ACHN (cell line): ENCODE measurements around the gene KAT2A.

Experiments used
- DNase-seq: peaks from one replicate; pipeline ENCODE4 v3.0.0-alpha.2; 2015
- in situ Hi-C: cut with HindIII; loops from 2 replicates; pipeline ENCODE4 v1.10.0; 2017; ENCODE audit warnings: low sequenced_read_pairs, low pct_ligation_motif_present, low pct_unique_long_range_greater_than_20kb

Gene KAT2A

GRCh38 chr17:42119301-42119700 lies 1.9 kb downstream of the KAT2A start:
- no peak for DNase-seq
- in situ Hi-C loops: loop anchor here (25.0 kb wide), 1 partner anchor 157 kb away; the partner anchor contains the start of gene CNP

GRCh38 chr17:42118545-42118944 lies 2.6 kb downstream of the KAT2A start:
- in situ Hi-C loops: loop anchor here (25.0 kb wide), 1 partner anchor 156 kb away; the partner anchor contains the start of gene CNP
- DNase-seq: peak; percentile 56

- DNase-seq: no peak
- in situ Hi-C loops: loop anchor here (25.0 kb wide), 1 partner anchor 156 kb away; the partner anchor contains the start of gene CNP
Measured at GRCh38 chr17:42118126-42118510, 3.0 kb downstream of the KAT2A start.

- no peak for DNase-seq
- in situ Hi-C loops: loop anchor here (25.0 kb wide), 1 partner anchor 155 kb away; the partner anchor contains the start of gene CNP
Measured at GRCh38 chr17:42117397-42118125, 3.6 kb downstream of the KAT2A start.

DNA sequence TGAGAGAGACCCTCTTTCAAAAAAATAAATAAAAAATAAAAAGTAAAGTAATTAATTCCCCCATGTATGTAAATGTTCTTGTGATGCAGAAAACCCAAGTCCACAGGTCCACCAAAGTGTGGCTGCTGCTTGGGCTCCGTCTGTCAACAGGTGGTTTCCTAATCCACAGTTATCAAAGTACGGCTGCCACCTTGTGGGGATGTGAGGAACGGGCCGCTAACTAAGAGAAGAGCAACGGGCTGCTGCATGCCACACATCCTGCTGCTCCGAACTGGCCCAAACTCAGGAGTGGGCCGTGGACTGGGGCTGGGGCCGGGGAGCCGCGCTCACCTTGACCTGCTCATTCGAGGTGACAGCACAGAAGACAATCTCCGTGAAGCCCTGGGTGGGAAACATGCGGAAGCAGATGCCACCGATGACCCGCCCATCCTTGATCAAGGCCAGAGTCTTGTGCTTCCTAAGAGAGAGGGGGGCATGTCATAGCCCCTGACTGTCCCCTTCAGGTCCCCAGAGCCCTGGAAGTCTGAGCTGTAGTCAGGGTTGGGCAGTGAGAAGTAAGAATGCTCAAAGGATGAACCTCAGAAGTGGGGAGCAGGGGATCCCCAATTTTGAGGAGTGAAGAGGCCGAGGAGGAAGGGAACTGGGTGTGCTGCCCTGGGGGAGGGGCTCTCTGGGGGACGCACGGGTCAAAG lies 4.3 kb downstream of the KAT2A start:
- in situ Hi-C loops: loop anchor here (25.0 kb wide), 1 partner anchor 155 kb away; the partner anchor contains the start of gene CNP
- peak; percentile 84 for DNase-seq

GRCh38 chr17:42114118-42114517 lies 7.0 kb downstream of the KAT2A start:
- in situ Hi-C loops: loop anchor here (25.0 kb wide), 1 partner anchor 152 kb away; the partner anchor contains the start of gene CNP
- no peak for DNase-seq

DNA sequence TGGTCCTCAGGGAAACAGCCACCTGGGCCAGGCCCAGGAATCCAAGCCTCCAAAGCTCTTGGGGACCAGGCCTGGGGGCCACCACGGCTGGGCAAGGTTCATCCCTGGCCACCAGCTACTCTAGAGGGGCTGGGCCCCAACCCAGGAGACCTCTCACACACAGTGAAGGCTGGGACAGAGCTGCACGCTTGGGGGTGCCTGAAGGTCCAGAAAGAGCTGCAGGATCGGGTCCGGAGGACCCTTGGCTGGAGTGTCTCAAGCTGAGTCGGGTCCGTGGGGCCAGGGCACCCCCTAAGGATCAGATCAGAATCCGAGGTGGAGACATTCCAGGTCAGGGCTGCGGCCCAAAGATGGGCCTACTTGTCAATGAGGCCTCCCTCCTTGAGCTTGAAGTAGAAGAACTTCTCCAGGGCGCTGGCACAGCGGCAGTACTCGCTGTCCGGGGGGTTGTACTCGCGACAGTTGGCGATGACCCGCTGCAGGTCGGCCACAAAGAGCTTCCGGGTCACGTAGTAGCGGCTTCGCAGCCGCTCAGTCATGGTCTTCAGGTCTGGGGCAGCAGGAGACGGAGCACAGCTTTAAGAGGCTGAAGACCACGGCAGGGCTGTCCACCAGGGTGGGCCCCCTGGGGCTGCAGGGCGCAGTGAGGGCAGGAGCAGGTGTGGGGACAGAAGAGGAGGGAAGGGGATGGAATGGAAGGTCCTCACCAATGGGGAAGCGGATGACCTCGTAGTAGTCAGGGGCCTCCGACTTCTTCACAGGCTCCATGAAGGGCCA lies 7.7 kb downstream of the KAT2A start:
- in situ Hi-C loops: loop anchor here (25.0 kb wide), 1 partner anchor 151 kb away; the partner anchor contains the start of gene CNP
- no peak for DNase-seq

- in situ Hi-C loops: loop anchor here (25.0 kb wide), 1 partner anchor 150 kb away; the partner anchor contains the start of gene CNP
- peak; percentile 92 for DNase-seq
Measured at GRCh38 chr17:42112552-42113176, 8.5 kb downstream of the KAT2A start, which contains the start of gene DHX58. DHX58 (minus strand) TSS chr17:42112714; CDS start chr17:42111892, 822 bp downstream.

DNA sequence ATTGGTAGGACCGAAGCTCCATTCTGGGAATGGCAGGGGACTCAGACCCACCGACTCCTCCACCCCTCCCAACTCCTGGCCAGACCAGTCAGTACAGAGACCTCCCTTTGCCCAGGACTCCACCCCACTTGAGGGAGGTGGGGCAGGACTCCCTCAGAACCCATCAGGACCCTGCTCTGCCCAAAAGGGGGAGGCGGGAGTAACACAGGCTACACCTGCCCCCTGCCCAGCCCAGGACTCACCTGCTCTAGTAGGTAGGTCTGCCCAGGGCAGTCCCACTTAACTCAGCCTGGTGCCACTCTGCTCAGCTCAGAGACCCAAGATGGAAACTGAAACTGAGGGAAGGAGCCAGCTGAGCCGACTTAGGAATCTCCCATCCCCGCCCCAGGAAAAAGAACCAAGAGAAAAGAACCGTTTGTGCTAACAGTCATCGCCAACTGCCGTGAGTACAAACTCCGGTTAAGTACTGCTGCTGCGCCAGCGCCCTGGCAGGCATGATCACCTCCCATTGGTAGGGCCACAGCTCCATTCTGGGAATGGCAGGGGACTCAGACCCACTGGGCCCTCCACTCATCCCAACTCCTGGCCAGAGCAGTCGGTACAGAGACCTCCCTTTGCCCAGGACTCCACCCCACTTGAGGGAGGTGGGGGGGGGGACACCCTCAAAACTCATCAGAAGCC lies 9.2 kb downstream of the KAT2A start:
- DNase-seq: peak; percentile 66
- in situ Hi-C loops: loop anchor here (25.0 kb wide), 1 partner anchor 150 kb away; the partner anchor contains the start of gene CNP

DNA sequence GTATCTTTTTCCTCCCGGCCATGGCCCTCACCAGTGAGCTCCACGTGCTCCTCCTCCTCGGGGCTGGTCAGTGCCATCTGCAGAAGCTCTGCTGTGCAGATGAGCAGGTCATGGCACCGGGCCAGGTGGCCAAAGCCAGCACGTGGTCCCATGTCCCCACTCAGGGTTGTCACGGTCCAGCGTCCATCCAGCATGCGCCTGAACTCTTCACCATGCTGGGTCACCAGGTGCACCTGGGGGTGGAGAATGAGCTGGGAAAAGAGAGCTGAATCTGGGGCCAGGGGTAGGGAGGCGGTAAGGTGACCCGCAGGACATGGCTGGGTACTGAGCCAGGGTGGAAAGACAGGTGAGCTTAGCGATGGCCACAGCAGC lies 9.9 kb downstream of the KAT2A start:
- in situ Hi-C loops: loop anchor here (25.0 kb wide), 1 partner anchor 149 kb away; the partner anchor contains the start of gene CNP
- peak; percentile 14 for DNase-seq

- in situ Hi-C loops: loop anchor here (25.0 kb wide), 1 partner anchor 148 kb away; the partner anchor contains the start of gene CNP
- DNase-seq: no peak
Measured at GRCh38 chr17:42110301-42111264, 10.6 kb downstream of the KAT2A start.

- DNase-seq: no peak
- in situ Hi-C loops: loop anchor here (25.0 kb wide), 1 partner anchor 147 kb away; the partner anchor contains the start of gene CNP
Measured at GRCh38 chr17:42109086-42109485, 12.1 kb downstream of the KAT2A start.

- DNase-seq: peak; percentile 22
- in situ Hi-C loops: loop anchor here (25.0 kb wide), 1 partner anchor 146 kb away; the partner anchor contains the start of gene CNP
Measured at GRCh38 chr17:42107597-42108576, 13.3 kb downstream of the KAT2A start.

DNA sequence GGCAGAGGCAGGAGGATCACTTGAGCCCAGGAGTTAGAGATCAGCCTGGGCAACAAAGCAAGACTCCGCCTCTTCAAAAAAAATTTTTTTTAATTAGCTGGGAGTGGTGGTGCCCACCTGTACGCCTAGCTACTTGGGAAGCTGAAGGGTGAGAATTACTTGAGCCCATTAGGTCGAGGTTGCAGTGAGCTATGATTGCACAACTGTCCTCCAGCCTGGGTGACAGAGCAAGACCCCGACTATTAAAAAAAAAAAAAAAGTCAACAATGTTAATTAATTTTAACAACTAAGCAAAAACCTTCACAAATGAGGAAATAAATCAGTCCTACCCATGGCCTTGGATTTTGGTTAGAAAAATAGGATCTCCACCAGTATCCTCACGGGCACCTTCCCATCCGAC lies 14.0 kb downstream of the KAT2A start:
- in situ Hi-C loops: loop anchor here (25.0 kb wide), 1 partner anchor 145 kb away; the partner anchor contains the start of gene CNP

GRCh38 chr17:42106009-42106408 lies 15.2 kb downstream of the KAT2A start:
- in situ Hi-C loops: loop anchor here (25.0 kb wide), 1 partner anchor 144 kb away; the partner anchor contains the start of gene CNP
- no peak for DNase-seq

More for the DNA sequence above, 14.0 kb downstream of the KAT2A start:
- DNase-seq: no peak
